H1 (cell line): ENCODE data around the gene PEX16. TPM values are rescaled to one million over a fixed set of nuclear protein-coding genes. Genes with fewer than 3 reads are reported as not detected.

ENCODE experiments used
- CTCF ChIA-PET: fragments of 300-600 bp; sonication (Branson Sonifier 250); formaldehyde crosslinking; loops from one replicate; lab custom pipeline; 2021; ENCODE audit not compliant: partially characterized antibody; lab: Charles Lee
- POLR2A ChIA-PET: fragments of 300-600 bp; sonication (Branson Sonifier 250); formaldehyde crosslinking; loops from one replicate; lab custom pipeline; 2021; ENCODE audit warnings: inconsistent platforms; ENCODE audit not compliant: partially characterized antibody; lab: Charles Lee
- DNase-seq, 2 experiments: peaks; one replicate each; pipeline versions ENCODE4 v3.0.0 to v3.0.0-alpha.2; 2010 to 2022; ENCODE audit warnings: low spot score in 2 of 2, low read depth in 1 of 2, mixed read lengths in 1 of 2
- FAIRE-seq: peaks from 2 replicates; lab custom pipeline; 2011; peaks lifted over from hg19 to GRCh38; lab: Jason Lieb, UNC
- H2AFZ ChIP-seq: 2 replicates; pipeline ENCODE4 v1.8.1; 2012; ENCODE audit warnings: low read length, inconsistent platforms
- H2AK5ac ChIP-seq: 2 replicates; pipeline ENCODE4 v1.6.1; 2013; ENCODE audit warnings: low read depth, low read length
- H2BK120ac ChIP-seq: replicated peaks from 2 replicates; pipeline ENCODE3; 2013; ENCODE audit warnings: low read depth, low read length, inconsistent platforms
- H2BK12ac ChIP-seq: 2 replicates; pipeline ENCODE4 v1.6.1; 2013; ENCODE audit warnings: low read depth, low read length
- H2BK15ac ChIP-seq: 2 replicates; pipeline ENCODE4 v1.6.1; 2013; ENCODE audit warnings: low read length
- H2BK20ac ChIP-seq: 2 replicates; pipeline ENCODE4 v1.6.1; 2013; ENCODE audit warnings: low read length
- H2BK5ac ChIP-seq: 2 replicates; pipeline ENCODE4 v1.6.1; 2013; ENCODE audit warnings: low read depth, low read length
- H3K14ac ChIP-seq: 2 replicates; pipeline ENCODE4 v1.6.1; 2013; ENCODE audit warnings: inconsistent platforms; ENCODE audit not compliant: insufficient read length
- H3K18ac ChIP-seq: 2 replicates; pipeline ENCODE4 v1.6.1; 2013; ENCODE audit warnings: low read length; ENCODE audit errors: extremely low read depth
- H3K23ac ChIP-seq: 2 replicates; pipeline ENCODE4 v1.6.1; 2013; ENCODE audit warnings: inconsistent platforms; ENCODE audit not compliant: insufficient read length
- H3K23me2 ChIP-seq: 2 replicates; pipeline ENCODE4 v1.6.1; 2013; ENCODE audit warnings: low read depth, low read length
- H3K27ac ChIP-seq: 2 replicates; pipeline ENCODE4 v1.6.1; 2011; ENCODE audit warnings: low read depth, low read length, inconsistent platforms
- H3K27me3 ChIP-seq, 4 experiments: replicated peaks in 1 of 4; 1 replicate in 1 of 4; 2 replicates in 3 of 4; pipeline versions ENCODE4 v1.6.1 to v1.8.1; 2011 to 2013; ENCODE audit warnings: low read length in 3 of 4, mild to moderate bottlenecking in 3 of 4, inconsistent platforms in 2 of 4, mixed read lengths in 2 of 4, moderate library complexity in 1 of 4; ENCODE audit not compliant: control insufficient read depth in 3 of 4, insufficient read depth in 3 of 4; ENCODE audit errors: extremely low read depth in 1 of 4
- H3K36me3 ChIP-seq, 4 experiments: 2 replicates each; pipeline versions ENCODE4 v1.6.1 to v1.8.1; 2011 to 2013; ENCODE audit warnings: mild to moderate bottlenecking in 4 of 4, low read length in 3 of 4, moderate library complexity in 2 of 4, control low read depth in 1 of 4, inconsistent platforms in 1 of 4; ENCODE audit not compliant: insufficient read depth in 4 of 4, control insufficient read depth in 2 of 4
- H3K4ac ChIP-seq: replicated peaks from 2 replicates; pipeline ENCODE3; 2013; ENCODE audit warnings: low read length, low read depth, mixed read lengths, inconsistent platforms; ENCODE audit not compliant: insufficient read length
- H3K4me1 ChIP-seq, 4 experiments: replicated peaks in 1 of 4; 1 replicate in 1 of 4; 2 replicates in 3 of 4; pipeline versions ENCODE4 v1.6.1 to v1.8.1; 2011 to 2013; ENCODE audit warnings: low read length in 3 of 4, inconsistent platforms in 2 of 4, mixed read lengths in 1 of 4; ENCODE audit not compliant: insufficient read depth in 4 of 4, control insufficient read depth in 3 of 4
- H3K4me2 ChIP-seq, 2 experiments: 2 replicates each; pipeline versions ENCODE4 v1.6.1 to v1.8.1; 2011 to 2013; ENCODE audit warnings: low read depth in 2 of 2, low read length in 2 of 2, control low read depth in 1 of 2, inconsistent platforms in 1 of 2, mild to moderate bottlenecking in 1 of 2; ENCODE audit not compliant: insufficient read depth in 1 of 2
- H3K4me3 ChIP-seq, 4 experiments: fragments of 200-600, 300-600 bp in 1 of 4; sonication (generic), shearing (Covaris generic), sonication (Bioruptor Twin) in 1 of 4; 2 replicates each; pipeline versions ENCODE4 v1.5.1 to v1.8.1; 2011 to 2016; ENCODE audit warnings: low read length in 4 of 4, low read depth in 3 of 4, control low read depth in 2 of 4, inconsistent platforms in 2 of 4, mild to moderate bottlenecking in 2 of 4, mixed read lengths in 1 of 4, moderate library complexity in 1 of 4; ENCODE audit not compliant: insufficient read depth in 2 of 4; ENCODE audit errors: extremely low read depth in 1 of 4
- H3K56ac ChIP-seq: replicated peaks from 2 replicates; pipeline ENCODE3; 2013; ENCODE audit warnings: low read depth, mild to moderate bottlenecking, mixed read lengths, low read length, inconsistent platforms; ENCODE audit not compliant: insufficient read length
- H3K79me1 ChIP-seq: 2 replicates; pipeline ENCODE4 v1.6.1; 2013; ENCODE audit warnings: low read depth, low read length, control low read depth
- H3K79me2 ChIP-seq, 2 experiments: 2 replicates each; pipeline versions ENCODE4 v1.6.1 to v1.8.1; 2012 to 2013; ENCODE audit warnings: low read length in 2 of 2, mild to moderate bottlenecking in 2 of 2, inconsistent platforms in 1 of 2; ENCODE audit not compliant: insufficient read depth in 2 of 2, control insufficient read depth in 1 of 2
- H3K9ac ChIP-seq, 4 experiments: replicated peaks in 1 of 4; 1 replicate in 1 of 4; 2 replicates in 3 of 4; pipeline versions ENCODE4 v1.6.1 to v1.8.1; 2011 to 2013; ENCODE audit warnings: low read depth in 3 of 4, low read length in 3 of 4, control low read depth in 2 of 4, mild to moderate bottlenecking in 2 of 4, moderate library complexity in 2 of 4, inconsistent platforms in 1 of 4; ENCODE audit errors: extremely low read depth in 1 of 4
- H3K9me3 ChIP-seq, 2 experiments: 2 replicates each; pipeline versions ENCODE4 v1.6.1 to v1.8.1; 2012 to 2013; ENCODE audit warnings: mild to moderate bottlenecking in 2 of 2, moderate library complexity in 2 of 2, control low read depth in 1 of 2, inconsistent platforms in 1 of 2, low read depth in 1 of 2, low read length in 1 of 2, mixed read lengths in 1 of 2; ENCODE audit not compliant: insufficient read depth in 2 of 2
- H4K20me1 ChIP-seq, 2 experiments: replicated peaks in 1 of 2; 2 replicates each; pipeline versions ENCODE3 to v1.8.1; 2011 to 2013; ENCODE audit warnings: inconsistent platforms in 2 of 2, low read length in 2 of 2, mild to moderate bottlenecking in 1 of 2; ENCODE audit not compliant: insufficient read depth in 2 of 2, control insufficient read depth in 1 of 2
- H4K5ac ChIP-seq: 2 replicates; pipeline ENCODE4 v1.6.1; 2013; ENCODE audit warnings: low read length, low read depth, mixed read lengths, inconsistent platforms; ENCODE audit not compliant: insufficient read length
- H4K8ac ChIP-seq: 2 replicates; pipeline ENCODE4 v1.8.0; 2013; ENCODE audit warnings: mild to moderate bottlenecking, moderate library complexity, low read length, inconsistent platforms; ENCODE audit not compliant: insufficient read depth; ENCODE audit errors: extremely low read depth
- H4K91ac ChIP-seq: replicated peaks from 2 replicates; pipeline ENCODE3; 2013; ENCODE audit warnings: low read length, mixed read lengths, inconsistent platforms; ENCODE audit not compliant: insufficient read length
- EP300 ChIP-seq, 2 experiments: IDR thresholded peaks; 1 replicate in 1 of 2; 2 replicates in 1 of 2; pipeline ENCODE4 v1.6.1; 2011 to 2012; ENCODE audit warnings: low read depth in 2 of 2, low read length in 2 of 2, mild to moderate bottlenecking in 2 of 2, borderline replicate concordance in 1 of 2, inconsistent platforms in 1 of 2, moderate library complexity in 1 of 2
- KDM1A ChIP-seq: fragments of 200-600, 300-600 bp; sonication (generic); IDR thresholded peaks from 2 replicates; pipeline ENCODE4 v1.7.1; 2016; ENCODE audit warnings: mild to moderate bottlenecking, low read length, borderline replicate concordance
- TAF7 ChIP-seq: optimal IDR thresholded peaks from 2 replicates; pipeline ENCODE3; 2011; ENCODE audit warnings: low read depth, mild to moderate bottlenecking, inconsistent platforms, low read length, moderate library complexity, borderline replicate concordance
- USF2 ChIP-seq: IDR thresholded peaks from 2 replicates; pipeline ENCODE4 v1.6.1; 2011; ENCODE audit warnings: low read length, improper control_type of control experiment
- WGBS, 2 experiments: shearing (Covaris generic) in 1 of 2; methylation state at CpG; one replicate each; pipeline versions ENCODE4 v1.1.6 to v1.1.7; 2013 to 2015; ENCODE audit warnings: low lambda C conversion rate in 2 of 2, mixed read lengths in 2 of 2, inconsistent platforms in 1 of 2, low coverage in 1 of 2, missing lambda C conversion rate in 1 of 2; ENCODE audit not compliant: insufficient replicate concordance in 2 of 2, insufficient coverage in 1 of 2, insufficient read length in 1 of 2; ENCODE audit errors: extremely low coverage in 1 of 2, missing lambda C conversion rate in 1 of 2; 5-methylcytosine and 5-hydroxymethylcytosine counted together
- polyA plus RNA-seq, 7 experiments: library from polyadenylated mRNA; depleted of rRNA in 3 of 7; stranded (reverse) in 5 of 7; unstranded in 2 of 7; fragments of >200 nt in 5 of 7; fragments of 200-250 nt in 2 of 7; gene quantifications; 1 replicate in 5 of 7; 2 replicates in 1 of 7; 4 replicates in 1 of 7; pipeline versions ENCODE4 v1.2.1 to v1.2.3, GENCODE V29; 2011 to 2013; ENCODE audit warnings: missing spikeins in 2 of 7, mixed read lengths in 2 of 7
- total RNA-seq: library from RNA; stranded (reverse); fragmentation: NEBNext Ultra II Directional; extraction: Animal tissue kit (Norgen Biotek cat#: 25700); gene quantifications from 2 replicates; pipeline ENCODE4 v1.2.1, GENCODE V29; 2021

Gene PEX16
- total and polyA plus RNA-seq, 2 of the 8 experiments (the other 6 are each of a cell fraction or from before 2014, with no cell fraction given) = 29.2 to 36.0 TPM

DNA sequence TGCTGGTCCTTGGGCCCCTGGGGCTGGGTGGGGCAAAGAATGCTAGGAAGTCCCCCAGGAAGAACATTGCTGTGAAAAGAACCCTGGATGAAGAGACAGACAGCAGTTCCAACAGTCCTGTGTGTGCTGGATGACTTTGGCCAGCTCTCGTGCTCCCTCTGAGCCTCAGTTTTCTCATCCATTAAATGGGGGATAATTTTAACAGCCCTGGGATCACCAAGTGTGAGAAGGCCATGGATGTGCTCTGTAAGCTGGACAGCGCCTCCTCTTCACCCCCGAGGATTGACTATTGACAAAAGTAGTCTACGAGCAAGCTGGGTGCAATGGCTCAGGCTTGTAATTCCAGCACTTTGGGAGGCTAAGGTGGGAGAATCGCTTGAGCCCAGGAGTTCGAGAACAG lies 7.2 kb upstream of the PEX16 start:
- Histone ChIP-seq H4K91ac (no peak overlapping the region), H2BK120ac (no peak overlapping the region), H3K4ac (no peak overlapping the region), H3K27me3 (peaks cover 0 to 9% (median 0%) of the 10 kb centered on the region in 4 experiments; a peak in 3 of 7 replicates), H3K56ac (no peak overlapping the region), H3K36me3 (peaks cover 2 to 35% (median 20%) of the 10 kb centered on the region in 4 experiments; a peak in 7 of 8 replicates), H3K4me3 (no peak overlapping the region), H4K5ac (no peak overlapping the region), H3K79me1 (peaks cover 15% of the 10 kb centered on the region), H2BK15ac (no peak overlapping the region), H3K4me2 (no peak overlapping the region; a peak in 1 of 4 replicates), H3K79me2 (peaks cover 0 to 11% of the 10 kb centered on the region in 2 experiments; a peak in 1 of 4 replicates), H3K27ac (no peak overlapping the region), H4K20me1 (peaks cover 10 to 19% of the 10 kb centered on the region in 2 experiments), H3K9ac (no peak overlapping the region), H2AK5ac (no peak overlapping the region; the same call in 1 of the 2 replicates), H3K14ac (no peak overlapping the region), H3K23ac (no peak overlapping the region), H3K18ac (no peak overlapping the region), H3K9me3 (no peaks in the 10 kb centered on the region), H2BK5ac (no peak overlapping the region), H4K8ac (peak overlapping the region; percentile 29; the same call in 1 of the 2 replicates), H3K4me1 (peaks cover 12 to 22% (median 17%) of the 10 kb centered on the region in 4 experiments), H2BK20ac (no peak overlapping the region), H2BK12ac (no peak overlapping the region), H2AFZ (no peak overlapping the region), H3K23me2 (peaks cover 12% of the 10 kb centered on the region; the same call in 1 of the 2 replicates)
- CTCF ChIA-PET = interaction anchor here (0.8 to 4.0 kb wide), 7 partner anchors 11 to 96 kb away, joined by 3 to 26 read pairs (median 4); no protein-coding TSS in a partner anchor
- WGBS, 2 experiments = 92% methylated on average over 6 of the region's 6 CpGs; no CpG with 5 or more reads in 1 of the 2 experiments
- POLR2A ChIA-PET = interaction anchor here (0.7 to 9.8 kb wide), 8 partner anchors 10 to 52 kb away, joined by 3 to 115 read pairs (median 5); no protein-coding TSS in a partner anchor
- FAIRE-seq (no peak), DNase-seq (no peak)
- no peak for TF ChIP-seq EP300 (IDR thresholded peaks at IDR 0.05; ENCODE audit: borderline replicate concordance in 1 of 2, low read depth in 2 of 2, low read length in 2 of 2)
- TF ChIP-seq USF2 = no peak
- TF ChIP-seq KDM1A = 0 out of 2 replicates have a peak, but pooled peaks have one; percentile 27
- TF ChIP-seq TAF7 = no peak
